ENCODE measurements around the gene C1orf74. TPM values are rescaled to one million over a fixed set of nuclear protein-coding genes. Genes with fewer than 3 reads are reported as not detected.

The C1orf74 gene
- polyA plus RNA-seq, 3 donors from 2014 or later: 0.18 to 0.84 TPM; not detected in 1

GRCh38 chr1:209756615-209757445 lies 27.5 kb downstream of the C1orf74 start:
- Mint-ChIP-seq H3K27ac (peak overlapping the region; percentile 91 to 99 (median 96)), H3K36me3 (peaks cover 27 to 44% (median 30%) of the 10 kb centered on the region in 3 donors), H3K4me1 (peaks cover 76 to 79% of the 10 kb centered on the region in 2 donors), H3K9me3 (no peaks in the 10 kb centered on the region), H3K27me3 (ENCODE audit: low read depth in 3 of 3) (peaks cover 0 to 5% (median 0%) of the 10 kb centered on the region in 3 donors), H3K4me3 (peak overlapping the region; percentile 93 to 97 (median 96))
- DNase-seq: peak; percentile 50 to 54 (median 52)

- H3K36me3 Mint-ChIP-seq: peaks cover 22 to 37% (median 26%) of the 10 kb centered on the region in 3 donors
- no peaks in the 10 kb centered on the region for H3K9me3 Mint-ChIP-seq
Observed at GRCh38 chr1:209755926-209756614, 28.3 kb downstream of the C1orf74 start, which contains the start of gene TRAF3IP3. Gene TRAF3IP3 (plus strand): TSS chr1:209756053. CDS start chr1:209760040, 3,987 bp downstream.

GRCh38 chr1:209755256-209755655 lies 29.1 kb downstream of the C1orf74 start:
- H3K36me3 Mint-ChIP-seq: peaks cover 15 to 28% (median 21%) of the 10 kb centered on the region in 3 donors
- peak overlapping the region; percentile 91 to 99 (median 96) for H3K27ac Mint-ChIP-seq
- H3K4me1 Mint-ChIP-seq: peaks cover 69 to 71% of the 10 kb centered on the region in 2 donors
- no peak for DNase-seq
- H3K4me3 Mint-ChIP-seq: peak overlapping the region; percentile 93 to 97 (median 96)
- H3K27me3 Mint-ChIP-seq (ENCODE audit: low read depth in 3 of 3): peaks cover 0 to 5% (median 0%) of the 10 kb centered on the region in 3 donors
- no peaks in the 10 kb centered on the region for H3K9me3 Mint-ChIP-seq

More at GRCh38 chr1:209755926-209756614, 28.3 kb downstream of the C1orf74 start, which contains the start of gene TRAF3IP3:
- peaks cover 76 to 77% of the 10 kb centered on the region in 2 donors for H3K4me1 Mint-ChIP-seq
- peak within 1 kb of the TSS; percentile 91 to 99 (median 96) for H3K27ac Mint-ChIP-seq
- peak; percentile 77 to 83 (median 78) for DNase-seq
- peaks cover 0 to 5% (median 0%) of the 10 kb centered on the region in 3 donors for H3K27me3 Mint-ChIP-seq (ENCODE audit: low read depth in 3 of 3)
- H3K4me3 Mint-ChIP-seq: peak within 1 kb of the TSS; percentile 93 to 97 (median 96)

DNA sequence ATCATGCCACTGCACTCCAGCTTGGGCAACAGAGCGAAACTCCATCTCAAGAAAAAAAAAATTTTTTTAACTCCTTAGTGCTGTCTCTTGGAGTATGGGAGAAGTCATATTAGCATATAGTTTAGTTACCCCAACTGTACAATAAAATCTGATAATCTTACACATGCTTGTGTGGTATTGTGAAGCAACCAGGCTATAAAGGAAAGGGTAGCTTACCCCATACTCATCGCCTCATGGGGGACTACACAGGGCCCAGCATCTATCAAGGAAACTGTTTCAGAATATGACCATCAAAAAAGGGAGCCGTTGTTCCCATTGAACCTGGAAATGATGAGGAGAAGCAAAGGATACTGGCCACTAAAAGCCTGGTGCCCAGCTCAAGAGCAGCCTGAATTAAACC lies 31.5 kb downstream of the C1orf74 start:
- Mint-ChIP-seq H3K9me3 (no peaks in the 10 kb centered on the region), H3K27ac (peak overlapping the region in 2 of 6 donors; percentile 4 to 95), H3K27me3 (ENCODE audit: low read depth in 3 of 3) (peaks cover 0 to 5% (median 0%) of the 10 kb centered on the region in 3 donors), H3K4me3 (no peak overlapping the region), H3K4me1 (peaks cover 53 to 57% of the 10 kb centered on the region in 2 donors), H3K36me3 (peaks cover 0 to 5% (median 4%) of the 10 kb centered on the region in 3 donors)
- DNase-seq: no peak

DNA sequence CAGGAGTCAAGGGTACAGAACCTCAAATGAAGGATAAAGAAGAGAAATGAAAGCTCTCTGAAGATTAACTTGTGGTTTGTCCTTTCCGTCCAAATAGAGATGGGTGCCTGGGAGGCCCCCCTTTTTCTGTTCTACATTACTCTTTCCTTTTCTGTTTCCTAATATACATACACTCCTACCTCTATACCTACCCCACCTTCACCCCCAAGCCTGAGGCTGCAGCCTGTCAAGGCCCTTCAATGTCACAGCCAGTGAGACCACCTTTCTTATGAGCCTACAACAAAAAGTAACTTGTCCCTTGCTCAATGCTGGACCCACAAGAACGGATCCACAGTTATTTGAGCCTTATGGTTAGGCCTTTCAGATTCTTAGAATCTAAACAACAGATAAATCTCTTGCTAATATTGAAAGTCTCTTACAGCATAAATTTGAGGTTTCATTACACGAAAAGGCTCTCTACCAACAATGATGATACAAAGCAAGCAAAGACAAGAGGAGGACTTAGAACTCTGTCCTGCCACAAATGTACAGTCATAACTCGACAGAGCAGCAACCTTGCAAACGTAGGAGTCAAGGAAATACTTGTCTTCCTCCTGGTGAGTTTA lies 32.6 kb downstream of the C1orf74 start:
- peak in 1 of 3 donors; percentile 25 for DNase-seq
- peaks cover 0 to 5% (median 0%) of the 10 kb centered on the region in 3 donors for H3K27me3 Mint-ChIP-seq (ENCODE audit: low read depth in 3 of 3)
- H3K9me3 Mint-ChIP-seq: no peaks in the 10 kb centered on the region
- H3K4me3 Mint-ChIP-seq: peak overlapping the region in 2 of 5 donors; percentile 11 to 87
- H3K4me1 Mint-ChIP-seq: peaks cover 51 to 52% of the 10 kb centered on the region in 2 donors
- peaks cover 0 to 4% (median 3%) of the 10 kb centered on the region in 3 donors for H3K36me3 Mint-ChIP-seq
- H3K27ac Mint-ChIP-seq: peak overlapping the region in 5 of 6 donors; percentile 17 to 95 (median 67)

GRCh38 chr1:209749670-209750323 lies 34.6 kb downstream of the C1orf74 start:
- no peak for DNase-seq
- peak overlapping the region in 1 of 5 donors; percentile 53 for H3K4me3 Mint-ChIP-seq
- H3K4me1 Mint-ChIP-seq: peaks cover 31 to 34% of the 10 kb centered on the region in 2 donors

GRCh38 chr1:209749205-209749604 lies 35.2 kb downstream of the C1orf74 start:
- DNase-seq: no peak
- Mint-ChIP-seq H3K4me1 (peaks cover 31 to 33% of the 10 kb centered on the region in 2 donors), H3K9me3 (no peaks in the 10 kb centered on the region), H3K27ac (peak overlapping the region in 4 of 6 donors; percentile 54 to 73 (median 64)), H3K27me3 (ENCODE audit: low read depth in 3 of 3) (no peaks in the 10 kb centered on the region), H3K36me3 (no peaks in the 10 kb centered on the region), H3K4me3 (peak overlapping the region in 1 of 5 donors; percentile 53)

More at GRCh38 chr1:209749670-209750323, 34.6 kb downstream of the C1orf74 start:
- no peaks in the 10 kb centered on the region for H3K36me3 Mint-ChIP-seq
- H3K27me3 Mint-ChIP-seq (ENCODE audit: low read depth in 3 of 3): no peaks in the 10 kb centered on the region
- no peaks in the 10 kb centered on the region for H3K9me3 Mint-ChIP-seq
- H3K27ac Mint-ChIP-seq: peak overlapping the region in 4 of 6 donors; percentile 54 to 73 (median 64)

GRCh38 chr1:209748620-209749019 lies 35.7 kb downstream of the C1orf74 start:
- DNase-seq: no peak
- Mint-ChIP-seq H3K4me3 (peak overlapping the region in 2 of 5 donors; percentile 85 to 87), H3K4me1 (peaks cover 31 to 32% of the 10 kb centered on the region in 2 donors), H3K27me3 (ENCODE audit: low read depth in 3 of 3) (peaks cover 0 to 1% (median 0%) of the 10 kb centered on the region in 3 donors), H3K9me3 (no peaks in the 10 kb centered on the region), H3K36me3 (peaks cover 0 to 2% (median 0%) of the 10 kb centered on the region in 3 donors), H3K27ac (peak overlapping the region in 5 of 6 donors; percentile 77 to 92 (median 87))

GRCh38 chr1:209747580-209748262 lies 36.6 kb downstream of the C1orf74 start:
- peak overlapping the region; percentile 76 to 87 (median 85) for H3K4me3 Mint-ChIP-seq
- H3K27me3 Mint-ChIP-seq (ENCODE audit: low read depth in 3 of 3): peaks cover 0 to 1% (median 0%) of the 10 kb centered on the region in 3 donors
- peak overlapping the region; percentile 65 to 92 (median 86) for H3K27ac Mint-ChIP-seq
- H3K4me1 Mint-ChIP-seq: peaks cover 31 to 32% of the 10 kb centered on the region in 2 donors
- peak; percentile 90 to 93 (median 91) for DNase-seq
- H3K9me3 Mint-ChIP-seq: no peaks in the 10 kb centered on the region
- peaks cover 0 to 3% (median 0%) of the 10 kb centered on the region in 3 donors for H3K36me3 Mint-ChIP-seq

DNA sequence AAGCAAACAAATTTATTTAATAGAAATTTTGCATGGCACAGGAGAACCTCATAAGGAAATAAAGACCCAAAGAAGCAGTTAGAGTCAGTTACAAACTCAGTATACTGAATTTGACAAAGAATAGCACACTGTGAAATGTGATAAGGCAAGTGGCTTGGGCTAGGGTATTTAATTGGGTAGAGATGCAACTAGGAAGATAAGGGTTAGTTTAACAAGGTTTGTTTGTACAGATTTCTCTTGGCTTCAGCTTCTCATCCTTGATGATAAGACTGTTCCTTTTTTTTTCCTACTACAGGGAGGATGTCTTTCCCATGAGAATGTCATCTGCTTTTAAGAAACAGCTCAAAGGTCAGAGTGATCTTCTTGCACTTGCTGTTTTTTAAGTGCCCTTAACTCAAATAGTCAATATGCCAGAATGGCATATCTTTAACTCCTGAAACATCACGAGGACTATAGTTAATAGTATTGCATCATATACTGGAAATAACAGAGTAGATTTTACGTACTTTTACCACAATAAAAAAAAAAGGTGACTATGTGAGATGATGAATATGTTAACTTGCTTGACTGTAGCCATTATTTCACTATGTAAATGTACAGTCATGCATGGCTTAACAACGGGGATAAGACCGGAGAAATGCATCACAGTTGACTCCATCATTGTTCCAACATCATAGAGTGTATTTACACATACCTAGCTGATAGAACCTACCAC lies 37.8 kb downstream of the C1orf74 start:
- Mint-ChIP-seq H3K36me3 (peaks cover 0 to 3% (median 0%) of the 10 kb centered on the region in 3 donors), H3K27me3 (ENCODE audit: low read depth in 3 of 3) (peaks cover 1 to 2% (median 1%) of the 10 kb centered on the region in 3 donors), H3K9me3 (no peaks in the 10 kb centered on the region), H3K27ac (peak overlapping the region in 5 of 6 donors; percentile 4 to 92 (median 77)), H3K4me3 (no peak overlapping the region), H3K4me1 (peaks cover 21 to 24% of the 10 kb centered on the region in 2 donors)
- no peak for DNase-seq

GRCh38 chr1:209743145-209743482 lies 41.2 kb downstream of the C1orf74 start:
- Mint-ChIP-seq H3K9me3 (no peaks in the 10 kb centered on the region), H3K27me3 (ENCODE audit: low read depth in 3 of 3) (peaks cover 1 to 2% (median 1%) of the 10 kb centered on the region in 3 donors), H3K4me1 (peaks cover 9 to 12% of the 10 kb centered on the region in 2 donors), H3K27ac (peak overlapping the region in 1 of 6 donors; percentile 4), H3K36me3 (peaks cover 0 to 3% (median 0%) of the 10 kb centered on the region in 3 donors), H3K4me3 (no peak overlapping the region)
- no peak for DNase-seq

Data from immature natural killer cell (primary cell).